GM12801 (cell line): Measurements from ENCODE around the gene CATSPER3.

ENCODE experiments used
- TF ChIP-seq, protein P1 (sequence below): IDR thresholded peaks from one replicate; pipeline ENCODE4 v1.5.1; 2011; ENCODE audit warnings: control low read depth; ENCODE audit not compliant: insufficient read length; ENCODE audit errors: extremely low read depth

CATSPER3 gene

GRCh38 chr5:135008556-135008955, 40.8 kb downstream of the CATSPER3 start:
- TF ChIP-seq, protein P1, sequence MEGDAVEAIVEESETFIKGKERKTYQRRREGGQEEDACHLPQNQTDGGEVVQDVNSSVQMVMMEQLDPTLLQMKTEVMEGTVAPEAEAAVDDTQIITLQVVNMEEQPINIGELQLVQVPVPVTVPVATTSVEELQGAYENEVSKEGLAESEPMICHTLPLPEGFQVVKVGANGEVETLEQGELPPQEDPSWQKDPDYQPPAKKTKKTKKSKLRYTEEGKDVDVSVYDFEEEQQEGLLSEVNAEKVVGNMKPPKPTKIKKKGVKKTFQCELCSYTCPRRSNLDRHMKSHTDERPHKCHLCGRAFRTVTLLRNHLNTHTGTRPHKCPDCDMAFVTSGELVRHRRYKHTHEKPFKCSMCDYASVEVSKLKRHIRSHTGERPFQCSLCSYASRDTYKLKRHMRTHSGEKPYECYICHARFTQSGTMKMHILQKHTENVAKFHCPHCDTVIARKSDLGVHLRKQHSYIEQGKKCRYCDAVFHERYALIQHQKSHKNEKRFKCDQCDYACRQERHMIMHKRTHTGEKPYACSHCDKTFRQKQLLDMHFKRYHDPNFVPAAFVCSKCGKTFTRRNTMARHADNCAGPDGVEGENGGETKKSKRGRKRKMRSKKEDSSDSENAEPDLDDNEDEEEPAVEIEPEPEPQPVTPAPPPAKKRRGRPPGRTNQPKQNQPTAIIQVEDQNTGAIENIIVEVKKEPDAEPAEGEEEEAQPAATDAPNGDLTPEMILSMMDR: no peak

GRCh38 chr5:135008981-135009735, 41.5 kb downstream of the CATSPER3 start:
- TF ChIP-seq, protein P1: no peak

DNA sequence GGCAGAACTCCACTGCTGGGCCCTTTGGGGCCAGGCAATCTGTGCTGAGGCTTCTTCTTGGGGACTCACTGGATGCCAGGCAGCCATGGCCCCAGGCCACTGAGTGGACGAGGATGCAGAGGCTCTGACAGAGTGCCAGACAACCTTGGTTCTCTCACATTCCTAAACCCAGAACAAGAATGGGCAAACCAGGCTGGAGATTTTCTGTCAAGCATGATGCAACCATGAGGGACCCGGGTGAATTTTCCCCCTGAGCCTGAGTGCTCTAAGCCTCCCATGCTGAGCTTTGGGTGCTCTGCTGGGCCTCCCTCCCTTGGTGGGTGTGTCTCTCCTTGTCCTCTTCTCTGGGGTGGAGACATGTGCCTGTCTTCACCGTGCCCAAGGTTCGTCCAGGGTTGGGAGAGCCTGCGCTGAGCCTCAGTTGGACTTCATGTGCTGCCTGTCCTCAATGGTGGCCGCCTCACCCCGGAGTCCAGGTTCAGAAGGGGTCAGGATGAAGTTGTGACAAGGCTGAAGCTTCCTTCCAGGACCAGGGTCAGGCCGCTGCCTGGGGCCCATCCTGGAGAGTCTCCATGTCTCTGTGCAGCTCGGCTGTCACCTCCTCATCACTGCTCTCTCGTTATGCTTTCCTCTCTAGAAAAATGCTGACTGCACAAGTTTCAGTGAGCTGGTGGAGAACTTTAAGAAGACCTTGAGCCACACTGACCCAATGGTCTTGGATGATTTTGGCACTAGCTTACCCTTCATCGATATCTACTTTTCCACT, 42.2 kb downstream of the CATSPER3 start:
- TF ChIP-seq, protein P1: no peak

DNA sequence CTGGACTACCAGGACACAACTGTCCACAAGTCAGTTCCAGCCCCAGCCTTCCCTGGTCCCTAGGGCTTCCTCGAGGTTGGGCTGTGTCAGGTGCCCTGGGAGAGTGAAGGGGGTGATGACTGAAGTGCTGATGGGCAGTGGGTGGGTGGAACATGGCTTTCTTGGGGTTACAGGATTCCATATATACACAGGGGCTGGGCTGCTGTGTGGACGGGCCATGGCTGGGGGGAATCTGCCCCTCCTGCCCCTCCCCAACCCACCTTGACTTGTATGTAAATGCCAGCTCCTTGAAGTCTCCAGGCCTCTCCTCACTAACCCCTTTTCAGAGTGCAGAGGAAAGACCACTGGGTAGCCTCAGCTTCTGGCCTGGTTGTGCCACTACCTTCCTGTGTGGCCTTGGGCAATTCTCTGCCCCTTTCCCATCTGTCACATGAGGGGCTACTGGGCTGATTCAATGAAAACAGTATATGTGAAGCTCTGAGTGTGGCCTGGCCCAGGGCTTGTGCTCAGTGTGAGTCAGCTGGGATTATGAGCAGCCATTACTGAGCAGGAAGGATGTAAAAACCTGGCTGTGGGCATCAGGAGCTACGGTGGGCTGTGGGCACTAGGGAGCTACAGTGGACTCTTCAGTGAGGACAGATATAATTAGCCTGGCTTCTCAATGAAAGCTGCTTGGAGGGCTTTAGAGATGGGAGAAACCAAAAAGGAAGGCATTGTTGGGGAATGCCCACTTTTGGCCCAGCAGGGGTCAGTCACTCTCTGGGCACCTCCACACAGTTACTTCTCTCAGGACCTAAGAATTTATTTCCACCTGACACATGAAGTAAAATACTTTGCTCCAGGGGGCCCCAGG, 43.0 kb downstream of the CATSPER3 start:
- TF ChIP-seq, protein P1: no peak

DNA sequence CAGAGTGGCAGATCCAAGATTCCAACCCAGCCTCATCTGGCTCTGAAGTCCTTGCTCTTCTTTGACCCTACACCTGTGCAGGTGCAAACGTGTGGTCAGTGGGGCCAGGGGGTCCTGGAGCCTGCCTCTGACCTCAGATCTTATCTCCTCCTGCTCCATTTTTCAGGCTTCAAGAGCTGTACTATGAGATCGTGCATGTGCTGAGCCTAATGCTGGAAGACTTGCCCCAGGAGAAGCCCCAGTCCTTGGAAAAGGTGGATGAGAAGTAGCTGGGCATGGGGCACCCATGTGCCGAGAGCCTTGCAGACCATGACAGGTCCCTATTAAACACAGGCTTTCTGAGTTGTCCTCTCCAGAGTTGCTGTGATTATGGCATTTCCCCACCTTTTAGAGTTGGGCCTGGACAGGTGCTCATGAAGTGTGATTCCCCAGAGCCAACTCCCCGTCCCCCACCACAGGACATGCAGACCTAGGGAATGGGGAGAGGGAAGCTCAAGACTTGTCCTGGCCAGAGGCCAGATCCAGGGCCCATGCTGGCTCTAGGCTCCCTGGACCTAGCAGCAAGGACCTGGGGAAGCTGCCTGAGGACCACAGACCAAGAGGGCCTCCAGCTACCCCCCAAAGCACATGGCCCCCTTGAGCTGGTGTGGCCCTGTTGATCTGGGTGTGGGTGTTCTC, 43.8 kb downstream of the CATSPER3 start:
- TF ChIP-seq, protein P1: no peak

- TF ChIP-seq, protein P1: no peak
These were observed 44.4 kb downstream of the CATSPER3 start for GRCh38 chr5:135012033-135012588.

DNA sequence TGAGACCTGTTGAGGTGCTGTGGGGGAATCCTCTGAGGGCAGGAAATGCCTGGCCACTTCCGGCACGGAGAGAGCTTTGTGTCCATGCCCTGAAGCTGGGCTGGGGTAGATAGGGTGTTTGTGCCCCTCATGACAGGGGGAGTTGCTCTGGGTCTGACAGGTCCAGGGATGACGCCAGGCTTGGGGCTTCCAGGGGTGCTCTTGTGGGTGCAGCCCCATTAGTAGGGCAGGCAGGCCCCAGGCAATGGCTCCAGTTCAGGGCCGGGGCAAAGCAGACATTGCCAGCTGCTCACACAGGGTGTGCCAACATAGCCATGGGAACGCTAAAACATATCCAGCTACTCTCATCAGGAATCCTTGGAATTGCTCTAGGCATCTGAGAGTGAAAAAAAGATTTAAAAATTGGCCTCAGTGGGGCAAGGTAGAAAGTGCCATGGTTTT, 45.3 kb downstream of the CATSPER3 start:
- TF ChIP-seq, protein P1: no peak
